G401.6 (cell line): ENCODE measurements around the gene BCL2L13.
"Not testable (repeated sequence)": the region's sequence is repeated elsewhere in the genome, so short reads cannot be mapped to it uniquely, and the experiment has no call there.

Experiments
- FAIRE-seq: peaks from 2 replicates; lab custom pipeline; 2012; peaks lifted over from hg19 to GRCh38; lab: Jason Lieb, UNC

Gene BCL2L13

GRCh38 chr22:17638432-17639246 lies at the start of gene BCL2L13:
Gene BCL2L13, plus strand, starts transcription at chr22:17638757. Its CDS starts 16,955 bp downstream, at chr22:17655712.
- peak; percentile 95 for FAIRE-seq

GRCh38 chr22:17589810-17590375 lies 48.7 kb upstream of the BCL2L13 start:
- FAIRE-seq: no peak

- no peak for FAIRE-seq
Observed at GRCh38 chr22:17590586-17590985, 48.0 kb upstream of the BCL2L13 start.

- no peak for FAIRE-seq
Observed at GRCh38 chr22:17592201-17592600, 46.4 kb upstream of the BCL2L13 start.

GRCh38 chr22:17596226-17596625 lies 42.3 kb upstream of the BCL2L13 start:
- FAIRE-seq: no peak

- no peak for FAIRE-seq
Observed at GRCh38 chr22:17597217-17597616, 41.3 kb upstream of the BCL2L13 start.

GRCh38 chr22:17598318-17598717 lies 40.2 kb upstream of the BCL2L13 start:
- no peak for FAIRE-seq

GRCh38 chr22:17601031-17601430 lies 37.5 kb upstream of the BCL2L13 start:
- no peak for FAIRE-seq

GRCh38 chr22:17603668-17604067 lies 34.9 kb upstream of the BCL2L13 start:
- no peak for FAIRE-seq

- no peak for FAIRE-seq
Observed at GRCh38 chr22:17606496-17606895, 32.1 kb upstream of the BCL2L13 start.

- FAIRE-seq: no peak
Observed at GRCh38 chr22:17607891-17608521, 30.6 kb upstream of the BCL2L13 start.

- FAIRE-seq: no peak
Observed at GRCh38 chr22:17612057-17612456, 26.5 kb upstream of the BCL2L13 start.

GRCh38 chr22:17613280-17613679 lies 25.3 kb upstream of the BCL2L13 start:
- FAIRE-seq: no peak

GRCh38 chr22:17627961-17628405 lies 10.6 kb upstream of the BCL2L13 start:
- no peak for FAIRE-seq

- peak; percentile 99 for FAIRE-seq
Observed at GRCh38 chr22:17628406-17629172, 10.0 kb upstream of the BCL2L13 start, which contains the start of gene ATP6V1E1. Gene ATP6V1E1, minus strand, starts transcription at chr22:17628749. Its CDS starts 114 bp downstream, at chr22:17628635.

- FAIRE-seq: no peak
Observed at GRCh38 chr22:17629173-17629489, 9.4 kb upstream of the BCL2L13 start.

- FAIRE-seq: no peak
Observed at GRCh38 chr22:17629641-17630040, 8.9 kb upstream of the BCL2L13 start.

- FAIRE-seq: no peak
Observed at GRCh38 chr22:17631076-17631565, 7.4 kb upstream of the BCL2L13 start.

GRCh38 chr22:17633217-17633997 lies 5.2 kb upstream of the BCL2L13 start:
- peak; percentile 97 for FAIRE-seq

GRCh38 chr22:17633998-17634323 lies 4.6 kb upstream of the BCL2L13 start:
- no peak for FAIRE-seq

GRCh38 chr22:17634696-17635095 lies 3.9 kb upstream of the BCL2L13 start:
- no peak for FAIRE-seq

GRCh38 chr22:17636850-17637249 lies 1.7 kb upstream of the BCL2L13 start:
- not testable (repeated sequence) for FAIRE-seq
